WI38 (cell line): Measurements from ENCODE around the gene PPM1F.

ENCODE experiments used
- H3K4me3 ChIP-seq: 2 replicates; pipeline ENCODE4 v1.5.1; 2011; ENCODE audit warnings: low read depth, mild to moderate bottlenecking, control low read depth, low read length
- CTCF ChIP-seq: IDR thresholded peaks from 2 replicates; pipeline ENCODE4 v1.5.1; 2012; ENCODE audit warnings: low read depth, mild to moderate bottlenecking, control low read depth, low read length

The PPM1F gene

GRCh38 chr22:21952586-21953571, at the start of gene PPM1F:
TSS of gene PPM1F (minus strand) at chr22:21952848. CDS start at chr22:21946048, 6,800 bp downstream.
- H3K4me3 ChIP-seq, result peak within 1 kb of the TSS; percentile 66
- peak; percentile 45 for TF ChIP-seq CTCF

GRCh38 chr22:22001664-22002525, 49.2 kb upstream of the PPM1F start:
- H3K4me3 ChIP-seq, result no peak overlapping the region
- no peak for TF ChIP-seq CTCF

GRCh38 chr22:21998595-21999247, 46.1 kb upstream of the PPM1F start:
- no peak overlapping the region for H3K4me3 ChIP-seq
- TF ChIP-seq CTCF, result no peak

GRCh38 chr22:21996175-21996720, 43.6 kb upstream of the PPM1F start:
- H3K4me3 ChIP-seq, result no peak overlapping the region
- TF ChIP-seq CTCF, result no peak

GRCh38 chr22:21995660-21996059, 43.0 kb upstream of the PPM1F start:
- H3K4me3 ChIP-seq, result no peak overlapping the region
- TF ChIP-seq CTCF, result no peak

- no peak for TF ChIP-seq CTCF
- H3K4me3 ChIP-seq, result no peak overlapping the region
Measured at GRCh38 chr22:21994881-21995444, 42.3 kb upstream of the PPM1F start.
